CD4-positive, alpha-beta T cell treated with Interleukin-10 for 1 hour (primary cell): ENCODE data around the gene TCF4.

ENCODE experiments used
- DNase-seq: peaks from one replicate; pipeline ENCODE4 v3.0.0-alpha.2; 2020

Gene TCF4

GRCh38 chr18:55404136-55404830, 183.7 kb downstream of the TCF4 start:
- DNase-seq: no peak

DNA sequence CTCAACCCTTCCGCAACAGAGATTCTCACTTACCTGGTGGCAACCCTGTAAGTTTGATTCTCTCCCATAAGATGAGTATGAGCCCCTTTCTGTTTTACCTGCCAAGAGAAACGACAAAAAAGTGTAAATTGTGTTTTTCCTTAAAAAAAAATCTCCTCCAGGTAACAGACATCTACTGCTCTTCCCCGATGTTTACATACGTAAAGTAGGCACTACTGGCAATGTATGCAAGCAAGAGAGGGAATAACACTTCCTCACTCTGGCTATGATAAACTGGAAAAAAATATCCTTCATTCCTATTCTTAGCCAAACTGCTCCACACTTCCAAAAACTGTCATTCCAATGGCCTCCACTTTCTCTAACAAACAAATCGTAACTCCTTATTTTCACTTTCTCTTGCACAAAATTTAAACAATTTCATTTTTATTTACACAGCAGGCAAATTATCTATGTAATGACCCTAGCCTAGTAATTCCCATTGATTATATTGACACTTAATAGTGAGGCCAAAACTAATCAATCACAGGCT, 184.5 kb downstream of the TCF4 start:
- DNase-seq: no peak

DNA sequence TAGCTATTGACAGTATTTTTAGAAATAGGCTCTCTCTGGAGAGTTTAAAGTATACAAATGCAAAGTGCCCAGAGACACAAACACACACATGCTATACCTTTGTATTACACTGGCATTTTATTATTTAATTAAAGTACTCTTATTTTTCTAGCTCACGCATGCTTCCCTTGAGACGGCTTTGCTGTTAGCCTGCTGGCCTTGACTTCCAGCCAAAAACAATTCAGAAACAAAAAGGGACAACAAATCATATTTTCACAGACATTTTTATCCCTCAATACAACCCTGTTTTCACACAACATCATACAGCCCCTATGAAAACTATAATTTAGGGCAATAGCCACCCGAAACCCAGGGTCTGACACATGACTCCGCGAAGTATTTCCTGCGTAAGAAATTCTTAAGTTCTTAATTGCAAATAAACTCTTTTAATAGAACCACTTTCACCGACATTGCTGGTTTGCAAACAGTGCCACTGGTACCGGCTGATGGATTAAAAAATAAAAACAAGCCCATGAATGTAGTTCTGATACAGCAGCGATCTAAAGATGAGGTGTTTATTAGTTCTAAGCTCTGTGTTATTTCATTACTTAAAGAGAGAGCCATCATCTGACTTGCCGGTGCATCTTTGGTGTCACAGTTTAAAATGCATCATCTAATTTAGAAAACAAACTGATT, 185.1 kb downstream of the TCF4 start:
- DNase-seq: no peak

- DNase-seq: no peak
These were observed 186.3 kb downstream of the TCF4 start for GRCh38 chr18:55401638-55402191.

DNA sequence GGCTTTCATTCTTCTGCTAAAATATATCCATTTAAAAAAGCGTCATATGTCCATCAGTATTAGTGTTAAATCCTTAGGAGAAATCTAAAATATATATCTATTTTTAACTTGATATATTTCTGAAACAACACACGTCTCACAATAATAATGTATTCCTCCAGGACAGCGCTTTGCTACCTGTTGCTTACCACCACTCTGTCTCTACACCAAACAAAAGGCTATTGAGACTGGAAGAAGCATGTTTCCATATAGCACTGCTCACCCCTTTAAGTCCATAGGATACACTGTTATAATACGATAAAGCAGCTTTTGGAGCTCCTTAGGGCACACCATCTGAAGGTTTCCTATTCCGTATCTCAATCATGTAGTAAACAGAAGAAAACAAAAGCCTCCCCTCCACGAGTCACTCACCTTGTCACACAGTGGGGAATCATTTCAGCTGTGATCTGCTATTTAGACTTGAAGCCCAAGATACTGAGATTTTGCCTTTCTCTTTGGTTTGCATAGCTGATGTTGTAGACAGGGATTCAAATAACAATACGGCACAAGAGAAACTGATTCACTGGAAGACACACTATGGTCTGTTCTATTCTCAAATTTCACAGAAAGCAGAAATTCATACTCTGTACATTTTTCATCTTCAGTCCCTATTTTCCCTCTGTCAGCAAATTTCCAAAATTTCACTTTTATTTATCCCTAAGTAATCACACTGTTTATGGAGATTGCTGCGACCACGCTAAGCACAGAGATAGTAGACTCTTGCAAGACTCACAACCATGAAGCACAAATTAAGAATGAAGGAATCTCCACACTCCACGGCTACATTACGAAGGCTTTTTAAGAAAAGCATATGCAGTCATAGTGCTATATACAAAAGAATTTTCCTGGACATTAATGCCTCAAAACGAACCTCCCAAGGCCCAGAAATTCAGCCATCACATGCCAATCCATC, 187.1 kb downstream of the TCF4 start:
- DNase-seq: no peak

- no peak for DNase-seq
These were observed 187.9 kb downstream of the TCF4 start for GRCh38 chr18:55400081-55400480.

GRCh38 chr18:55398858-55399257, 189.1 kb downstream of the TCF4 start:
- no peak for DNase-seq

DNA sequence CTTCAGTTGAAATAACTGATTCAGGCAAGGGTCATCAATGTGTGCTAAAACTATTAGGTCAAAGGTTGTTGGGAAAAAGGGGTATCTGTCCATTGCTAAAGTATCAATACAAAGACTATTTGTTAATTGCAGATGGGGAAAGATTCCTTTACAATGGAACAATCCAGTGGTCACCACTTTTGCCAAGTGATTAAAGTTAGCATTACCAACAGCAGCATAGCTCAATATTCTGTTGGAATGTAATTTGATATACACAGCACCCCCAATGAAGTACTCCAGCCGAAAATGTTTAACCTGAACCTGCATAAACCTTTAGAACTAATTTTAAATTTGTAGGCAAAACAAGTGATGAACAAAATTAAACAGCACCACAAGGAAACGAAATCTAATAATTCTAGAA, 191.0 kb downstream of the TCF4 start:
- no peak for DNase-seq

DNA sequence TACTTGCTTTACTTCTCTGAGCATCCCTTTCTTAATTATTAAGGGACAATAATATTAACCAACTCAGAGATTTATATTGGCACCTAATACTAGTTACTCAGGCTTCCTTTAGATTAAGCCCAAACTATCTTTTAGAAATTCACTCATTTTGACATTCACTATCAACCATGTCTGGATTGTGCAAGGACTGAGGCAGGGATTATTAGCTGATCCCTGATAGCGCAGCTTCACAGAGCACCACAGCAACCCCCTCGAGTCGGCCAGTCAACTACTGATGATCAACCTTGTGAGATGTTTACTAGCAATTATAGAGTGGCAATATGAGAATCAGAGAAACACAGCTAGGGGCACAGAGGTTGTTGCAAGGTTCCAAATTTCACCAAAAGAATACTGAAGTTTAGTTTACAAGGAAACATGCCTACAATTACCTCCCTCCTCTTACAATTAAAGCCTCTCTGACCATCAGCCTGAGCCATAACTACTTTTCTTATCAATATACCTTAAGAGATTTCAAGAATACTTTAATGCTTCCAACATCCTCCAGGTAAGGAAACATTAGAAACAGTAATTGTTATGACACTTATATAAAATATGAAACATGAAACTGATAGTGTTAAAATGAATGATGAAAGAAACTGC, 191.6 kb downstream of the TCF4 start:
- DNase-seq: no peak

- DNase-seq: no peak
These were observed 192.2 kb downstream of the TCF4 start for GRCh38 chr18:55395799-55396198.

DNA sequence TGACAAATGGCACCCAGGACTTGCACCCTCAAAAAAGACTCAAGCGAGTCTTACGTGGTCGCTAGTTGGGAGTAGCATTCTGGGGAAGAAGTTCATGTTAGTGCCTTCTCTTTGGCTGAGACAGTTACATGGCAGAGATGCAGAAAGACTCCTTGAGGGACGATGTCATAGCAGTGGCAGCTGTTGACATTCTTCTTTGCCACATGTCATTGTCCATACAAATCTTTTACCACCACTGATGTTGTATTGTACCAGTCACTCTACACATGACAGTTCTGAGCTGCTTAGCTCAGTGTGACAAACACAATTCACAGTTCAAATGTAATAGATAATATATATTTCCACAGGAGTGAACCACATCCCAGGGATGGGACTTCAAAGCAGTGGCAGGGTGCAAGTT, 197.1 kb downstream of the TCF4 start:
- DNase-seq: no peak

DNA sequence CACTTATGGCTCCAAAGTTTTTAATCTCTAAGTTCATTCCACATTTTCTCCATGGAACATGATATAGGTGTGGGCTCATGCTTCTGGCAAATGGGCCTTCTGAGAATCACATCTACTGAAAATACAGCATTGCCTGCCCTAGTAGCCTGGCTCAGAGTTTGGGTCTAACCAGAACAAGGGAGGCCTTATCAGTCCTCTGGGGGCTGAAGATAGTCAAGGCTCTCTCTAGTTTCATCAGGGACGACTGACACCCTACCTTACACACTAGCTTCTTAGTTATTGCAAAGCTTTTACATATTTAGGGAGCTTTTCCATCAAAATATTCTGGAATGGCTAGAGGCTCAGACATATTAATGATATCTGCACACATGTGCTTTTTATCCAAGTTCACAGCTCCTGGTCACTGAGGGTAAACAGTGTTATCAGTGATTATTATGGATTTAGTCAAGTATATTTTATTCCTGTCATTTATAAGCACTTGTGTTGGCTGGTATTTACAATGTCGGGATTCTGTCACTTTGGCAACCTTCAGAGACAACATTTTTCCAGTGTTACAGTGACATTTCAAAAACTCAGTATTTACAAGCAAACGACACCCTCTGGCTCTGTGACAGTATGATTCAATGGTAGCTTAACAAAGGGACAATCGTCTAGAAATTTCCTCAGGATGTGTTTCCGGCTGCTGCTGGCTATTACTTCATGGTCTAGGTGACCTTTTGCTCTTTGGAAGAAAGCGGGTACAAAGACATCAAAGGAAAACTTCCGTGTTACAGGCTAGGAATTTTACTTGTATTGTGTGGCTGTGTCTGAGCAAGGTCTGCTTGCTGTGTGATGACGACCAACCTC, 200.6 kb downstream of the TCF4 start:
- no peak for DNase-seq

GRCh38 chr18:55386545-55386944, 201.4 kb downstream of the TCF4 start:
- no peak for DNase-seq

DNA sequence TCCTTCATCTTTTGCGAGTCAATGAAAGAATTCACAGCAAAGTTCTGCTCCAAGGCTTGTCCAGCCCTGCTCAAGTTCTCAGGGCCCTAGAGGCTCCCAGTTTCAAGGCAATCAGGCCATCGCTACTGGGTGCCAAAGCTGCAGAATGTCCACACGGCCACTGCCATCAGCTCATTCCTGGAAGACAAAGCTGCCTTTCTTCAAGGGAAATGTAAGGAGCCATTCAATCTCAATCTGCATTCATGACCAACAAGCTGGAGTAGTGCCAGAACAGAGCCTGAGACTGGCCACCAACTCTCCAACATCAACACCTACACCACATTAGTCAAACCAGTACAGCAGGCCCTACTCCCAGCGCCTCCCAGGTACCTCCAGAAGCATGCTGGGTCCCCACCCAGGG, 202.2 kb downstream of the TCF4 start:
- DNase-seq: no peak

- no peak for DNase-seq
These were observed 203.3 kb downstream of the TCF4 start for GRCh38 chr18:55384551-55385275.

DNA sequence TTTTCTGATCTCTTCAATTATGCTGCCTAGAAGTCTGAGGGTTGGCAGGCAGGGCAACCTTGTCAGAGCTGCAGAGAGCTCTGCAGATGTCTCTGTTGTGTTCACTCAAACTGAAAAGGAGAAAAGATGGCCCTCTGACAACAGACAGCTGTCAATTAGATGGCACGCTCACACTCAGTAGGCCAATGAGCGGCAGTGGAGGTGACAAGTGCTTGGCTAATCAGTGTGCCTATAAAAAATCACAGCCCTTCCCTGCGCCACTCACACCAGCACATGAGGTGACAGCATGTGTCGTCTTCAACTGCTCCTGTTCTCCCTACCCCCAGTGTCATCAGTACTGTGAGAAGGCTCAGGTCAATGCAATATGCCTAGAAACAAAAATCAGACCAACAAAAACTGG, 203.9 kb downstream of the TCF4 start:
- no peak for DNase-seq

DNA sequence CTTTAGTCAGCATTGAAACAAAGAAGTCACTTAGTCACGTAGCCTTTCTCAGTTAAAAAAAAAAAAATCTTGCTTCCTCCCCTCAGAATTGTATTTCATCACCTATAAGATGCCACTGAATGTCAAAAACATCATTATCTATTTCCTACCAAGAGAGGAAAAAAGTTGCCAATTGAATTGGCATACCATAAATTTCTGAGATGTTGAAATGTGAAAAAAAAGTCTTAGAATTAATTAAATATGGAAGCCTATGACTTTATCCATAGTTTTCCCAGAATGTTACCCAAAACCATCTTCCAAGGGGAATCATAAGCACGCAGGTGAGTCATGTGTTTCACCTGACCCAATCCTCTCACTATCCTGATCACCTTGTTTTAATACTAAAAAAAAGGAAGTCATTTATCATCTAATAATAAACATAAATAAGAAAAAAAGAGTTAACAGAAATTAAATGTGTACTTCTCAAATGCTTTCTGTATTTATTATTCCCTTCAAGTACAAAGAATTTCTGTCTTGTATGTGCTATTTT, 205.7 kb downstream of the TCF4 start:
- DNase-seq: no peak

GRCh38 chr18:55381277-55381676, 206.7 kb downstream of the TCF4 start:
- no peak for DNase-seq

DNA sequence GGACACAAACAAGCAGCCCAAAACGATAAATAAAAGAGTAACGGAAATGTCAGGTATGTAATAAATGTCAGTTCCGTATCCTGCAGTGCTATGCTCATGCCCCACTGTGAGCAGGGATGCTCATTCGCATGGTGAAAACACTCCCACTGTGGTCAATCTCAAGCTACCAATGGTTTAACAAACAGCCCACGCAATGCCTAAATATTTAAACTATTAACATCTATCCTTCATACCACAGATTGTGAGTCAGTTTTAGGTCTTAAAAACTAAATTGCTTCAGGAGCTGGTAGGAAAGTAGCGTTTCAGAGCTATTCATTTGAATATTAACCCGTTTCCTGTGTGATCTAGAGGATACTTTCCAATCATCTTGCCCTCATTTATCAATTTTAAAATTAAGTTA, 207.4 kb downstream of the TCF4 start:
- DNase-seq: no peak

- DNase-seq: no peak
These were observed 211.6 kb downstream of the TCF4 start for GRCh38 chr18:55376387-55376786.

DNA sequence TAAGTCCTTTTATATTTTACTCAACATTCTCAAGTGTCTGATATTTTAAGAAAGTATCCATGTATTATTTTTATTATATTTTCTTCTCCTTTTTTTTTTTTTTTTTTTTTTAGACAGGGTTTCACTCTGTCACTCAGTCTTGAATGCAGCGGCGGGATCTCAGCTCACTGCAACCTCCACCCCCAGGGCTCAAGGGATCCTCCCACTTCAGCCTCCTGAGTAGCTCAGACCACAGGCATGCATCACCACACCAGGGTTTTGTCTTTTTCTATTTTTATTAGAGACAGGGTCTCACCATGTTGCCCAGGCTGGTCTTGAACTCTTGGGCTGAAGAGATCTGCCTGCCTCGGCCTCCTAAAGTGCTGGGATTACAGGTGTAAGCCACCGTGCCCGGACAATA, 212.1 kb downstream of the TCF4 start:
- DNase-seq: no peak
